ENCODE measurements around the gene DAAM1. TPM values are rescaled to one million over a fixed set of nuclear protein-coding genes. Genes with fewer than 3 reads are reported as not detected.

The DAAM1 gene
- 19.4 and 48.4 TPM in 2 replicates for total RNA-seq

GRCh38 chr14:59188461-59189090, at the start of gene DAAM1:
Gene DAAM1 (plus strand): TSS chr14:59188667. CDS start chr14:59263478, 74,811 bp downstream.

